Non-pigmented ciliary epithelial cell (primary cell): ENCODE results near the gene PLPPR1.
A peak's percentile ranks its signal among the peaks of the same experiment; 100 is the strongest.
"Not testable (repeated sequence)": the region's sequence is repeated elsewhere in the genome, so short reads cannot be mapped to it uniquely, and the experiment has no call there.

Source experiments
- DNase-seq: peaks from one replicate; pipeline ENCODE4 v3.0.0-alpha.2; 2010; ENCODE audit warnings: low read depth

The PLPPR1 gene

GRCh38 chr9:101291043-101291442 is 262.5 kb downstream of the PLPPR1 start:
- not testable (repeated sequence) for DNase-seq

- DNase-seq = no peak
Measured at GRCh38 chr9:101299901-101300300, 271.4 kb downstream of the PLPPR1 start.

- DNase-seq = no peak
Measured at GRCh38 chr9:101307051-101307450, 278.5 kb downstream of the PLPPR1 start.

GRCh38 chr9:101307524-101308213 is 279.1 kb downstream of the PLPPR1 start:
- DNase-seq = no peak

- DNase-seq = no peak
Measured at GRCh38 chr9:101309139-101309538, 280.6 kb downstream of the PLPPR1 start.

- no peak for DNase-seq
Measured at GRCh38 chr9:101311191-101311590, 282.7 kb downstream of the PLPPR1 start.

- DNase-seq = peak; percentile 68
Measured at GRCh38 chr9:101311758-101312420, 283.4 kb downstream of the PLPPR1 start.

- DNase-seq = no peak
Measured at GRCh38 chr9:101312661-101313060, 284.1 kb downstream of the PLPPR1 start.

- DNase-seq = no peak
Measured at GRCh38 chr9:101315112-101315450, 286.6 kb downstream of the PLPPR1 start.

GRCh38 chr9:101317735-101318134 is 289.2 kb downstream of the PLPPR1 start:
- no peak for DNase-seq

- DNase-seq = no peak
Measured at GRCh38 chr9:101323129-101323528, 294.6 kb downstream of the PLPPR1 start.

- DNase-seq = no peak
Measured at GRCh38 chr9:101324245-101324804, 295.8 kb downstream of the PLPPR1 start.

GRCh38 chr9:101325053-101325452 is 296.5 kb downstream of the PLPPR1 start:
- no peak for DNase-seq

GRCh38 chr9:101326035-101326434 is 297.5 kb downstream of the PLPPR1 start:
- no peak for DNase-seq

- no peak for DNase-seq
Measured at GRCh38 chr9:101326501-101326900, 298.0 kb downstream of the PLPPR1 start.

GRCh38 chr9:101327422-101327909 is 298.9 kb downstream of the PLPPR1 start:
- not testable (repeated sequence) for DNase-seq

GRCh38 chr9:101332362-101332761 is 303.8 kb downstream of the PLPPR1 start:
- no peak for DNase-seq

GRCh38 chr9:101333490-101333889 is 305.0 kb downstream of the PLPPR1 start:
- DNase-seq = no peak

- no peak for DNase-seq
Measured at GRCh38 chr9:101333926-101334702, 305.6 kb downstream of the PLPPR1 start.

- no peak for DNase-seq
Measured at GRCh38 chr9:101336091-101336490, 307.6 kb downstream of the PLPPR1 start.

- DNase-seq = no peak
Measured at GRCh38 chr9:101337237-101337636, 308.7 kb downstream of the PLPPR1 start.

GRCh38 chr9:101341958-101342357 is 313.4 kb downstream of the PLPPR1 start:
- no peak for DNase-seq

GRCh38 chr9:101342595-101342994 is 314.1 kb downstream of the PLPPR1 start:
- DNase-seq = no peak
